Rectal smooth muscle tissue (tissue), 1 donor: ENCODE results near the gene DVL1.
A peak's percentile ranks its signal among the peaks of the same experiment; 100 is the strongest.

ENCODE experiments used
- H3K27ac ChIP-seq: one replicate; pipeline ENCODE4 v1.7.0; 2013; ENCODE audit warnings: low read depth, low read length, inconsistent platforms
- H3K27me3 ChIP-seq: one replicate; pipeline ENCODE4 v1.7.0; 2013; ENCODE audit warnings: low read length; ENCODE audit not compliant: control insufficient read depth, insufficient read depth
- H3K36me3 ChIP-seq: one replicate; pipeline ENCODE4 v1.7.0; 2013; ENCODE audit warnings: low read length; ENCODE audit not compliant: control insufficient read depth, insufficient read depth
- H3K4me1 ChIP-seq: one replicate; pipeline ENCODE4 v1.7.0; 2013; ENCODE audit warnings: low read length; ENCODE audit not compliant: control insufficient read depth, insufficient read depth
- H3K4me3 ChIP-seq: one replicate; pipeline ENCODE4 v1.7.0; 2013; ENCODE audit warnings: low read length
- H3K9ac ChIP-seq: one replicate; pipeline ENCODE4 v1.7.0; 2013; ENCODE audit warnings: low read length

Gene DVL1

DNA sequence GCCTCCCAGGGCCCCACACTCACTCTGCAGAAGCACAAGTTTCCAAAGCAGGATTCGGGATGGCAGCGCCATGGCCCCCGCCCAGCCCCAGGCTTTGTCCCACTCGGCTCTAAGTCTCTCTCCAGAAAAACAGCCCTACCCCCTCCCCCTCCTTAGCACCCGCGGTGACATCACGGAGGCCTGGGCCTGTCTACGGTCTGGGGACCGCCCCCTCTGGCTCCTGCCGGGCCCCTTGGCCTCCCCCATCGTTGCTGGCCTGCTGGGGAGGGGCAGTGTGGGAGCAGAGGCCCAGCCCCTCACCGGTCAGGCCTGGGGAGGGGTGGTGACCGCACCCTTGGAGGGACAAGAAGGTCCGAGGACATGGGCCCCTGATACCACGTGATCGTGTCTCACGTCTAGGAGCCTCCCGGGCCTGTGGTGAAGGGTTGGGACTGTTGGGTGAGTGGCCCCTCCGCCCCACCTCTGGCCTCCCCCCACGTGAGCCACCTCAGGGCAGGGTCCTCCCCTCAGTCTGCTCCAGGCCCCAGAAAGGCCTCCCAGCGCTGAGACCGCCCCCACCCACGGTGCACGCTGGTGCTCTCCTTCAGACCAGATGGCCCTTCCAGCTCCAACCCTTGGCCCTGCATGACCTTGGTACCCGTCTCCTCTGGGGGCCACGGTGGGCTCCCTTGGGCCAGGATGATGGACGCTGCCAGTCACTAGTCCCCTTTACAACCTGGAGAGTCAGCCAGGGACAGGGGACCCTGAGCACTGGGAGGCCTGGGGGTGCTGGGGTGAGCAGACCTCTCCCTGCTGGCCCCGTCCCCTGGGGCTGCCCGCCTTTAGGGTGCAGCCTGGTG is 9.4 kb upstream of the DVL1 start, which contains the start of gene MXRA8:
MXRA8 (minus strand) TSS at position 123 of the 839 bp plus-strand sequence; CDS start at position 72, 51 bp downstream.
- Histone ChIP-seq H3K9ac (peak within 1 kb of the TSS; percentile 49), H3K4me1 (peaks cover 27% of the 10 kb centered on the region), H3K36me3 (no peaks in the 10 kb centered on the region), H3K4me3 (peak within 1 kb of the TSS; percentile 81), H3K27me3 (peaks cover 3% of the 10 kb centered on the region), H3K27ac (peak within 1 kb of the TSS; percentile 88)

DNA sequence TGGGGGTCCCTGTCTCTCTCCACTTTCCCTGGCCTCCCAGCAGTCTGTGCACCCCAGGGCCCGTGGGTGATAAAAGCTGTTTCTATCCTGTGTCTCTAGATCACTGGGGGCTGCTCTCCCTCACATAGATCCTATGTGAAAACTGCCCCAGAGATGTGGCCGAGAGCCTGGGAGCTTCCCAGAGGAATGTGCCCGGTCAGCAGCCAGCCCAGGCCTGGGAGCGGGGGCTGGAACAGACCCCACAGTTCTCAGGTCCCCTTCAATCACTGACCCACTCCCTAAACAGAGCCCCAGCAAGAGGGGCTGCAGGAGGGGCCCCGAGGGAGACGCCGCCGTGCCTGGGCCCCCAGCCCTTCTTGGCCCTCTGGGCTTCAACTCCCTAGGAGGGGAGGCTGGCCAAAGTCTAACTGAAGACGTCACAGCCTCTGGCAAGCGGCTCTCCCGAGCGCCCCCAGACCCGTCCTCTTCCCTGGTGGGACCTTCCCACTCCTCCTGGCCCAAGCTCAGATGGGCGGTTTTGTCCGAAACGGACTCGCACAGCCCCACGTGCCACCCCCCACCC is 8.7 kb upstream of the DVL1 start:
- Histone ChIP-seq H3K4me3 (peak overlapping the region; percentile 81), H3K9ac (peak overlapping the region; percentile 49), H3K4me1 (peaks cover 27% of the 10 kb centered on the region), H3K27ac (peak overlapping the region; percentile 88), H3K27me3 (peaks cover 5% of the 10 kb centered on the region), H3K36me3 (no peaks in the 10 kb centered on the region)

DNA sequence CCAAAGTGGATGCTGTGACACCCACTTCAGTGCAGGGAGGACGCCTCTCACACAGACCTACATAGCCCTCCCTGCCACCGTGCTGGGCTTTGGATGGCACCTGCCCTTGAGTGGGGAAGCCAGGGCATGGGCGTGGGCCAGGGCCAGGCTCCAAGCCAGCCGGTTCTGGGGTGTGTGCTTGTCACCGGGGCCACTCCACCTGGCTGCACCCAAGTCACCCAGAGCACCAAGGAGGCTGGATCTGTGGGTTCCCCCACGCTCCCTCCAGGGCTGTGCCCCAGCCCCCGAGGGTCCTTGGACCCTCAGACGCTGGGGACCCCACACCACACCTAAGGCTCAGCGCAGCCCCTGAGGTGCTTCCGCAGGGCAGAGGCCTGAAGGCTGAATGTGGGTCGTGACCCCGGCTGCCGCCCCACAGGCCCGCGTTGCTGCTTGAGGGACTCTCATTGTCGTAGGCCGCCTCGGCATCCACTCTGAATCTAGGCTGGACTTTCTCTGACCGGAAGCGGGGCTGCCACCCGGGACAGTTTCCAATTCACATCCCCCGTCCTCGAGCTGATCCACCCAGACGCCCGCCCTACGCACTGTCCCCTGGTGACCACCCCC is 7.7 kb upstream of the DVL1 start:
- Histone ChIP-seq H3K4me3 (peak overlapping the region; percentile 81), H3K27me3 (peaks cover 8% of the 10 kb centered on the region), H3K27ac (peak overlapping the region; percentile 88), H3K4me1 (peaks cover 27% of the 10 kb centered on the region), H3K36me3 (no peaks in the 10 kb centered on the region), H3K9ac (no peak overlapping the region)

DNA sequence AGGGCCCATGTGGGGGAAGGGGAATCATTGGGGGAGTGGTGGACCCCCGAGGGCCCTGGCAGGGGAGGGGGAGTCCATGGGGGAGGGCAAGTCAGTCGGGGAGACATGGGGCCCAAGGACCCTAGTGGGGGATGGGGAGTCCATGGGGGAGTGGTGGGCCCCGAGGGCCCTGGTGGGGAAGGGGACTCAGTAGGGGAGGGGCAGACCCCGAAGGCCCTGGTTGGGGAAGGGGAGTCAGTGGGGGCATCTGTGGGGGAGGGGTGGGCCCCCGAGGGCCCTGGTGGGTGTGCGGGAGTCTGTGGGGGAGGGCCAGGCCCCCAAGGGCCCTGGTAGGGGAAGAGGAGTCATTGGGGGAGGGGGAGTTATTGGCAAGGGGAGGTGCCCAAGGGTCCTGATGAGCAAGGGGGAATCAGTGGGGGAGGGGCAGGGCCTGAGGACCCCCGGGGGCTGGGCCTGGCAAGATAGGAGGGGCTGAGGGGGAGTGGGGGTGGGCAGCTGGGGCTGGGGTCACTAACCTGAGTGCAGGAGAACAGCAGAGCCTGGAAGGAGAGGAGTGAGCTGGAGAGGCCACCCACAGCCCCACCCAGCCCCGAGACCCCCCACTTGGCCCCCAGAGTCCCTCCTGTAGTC is 7.1 kb upstream of the DVL1 start:
- Histone ChIP-seq H3K36me3 (no peaks in the 10 kb centered on the region), H3K4me3 (peak overlapping the region; percentile 81), H3K27ac (peak overlapping the region; percentile 88), H3K4me1 (peaks cover 22% of the 10 kb centered on the region), H3K9ac (no peak overlapping the region), H3K27me3 (peaks cover 8% of the 10 kb centered on the region)

DNA sequence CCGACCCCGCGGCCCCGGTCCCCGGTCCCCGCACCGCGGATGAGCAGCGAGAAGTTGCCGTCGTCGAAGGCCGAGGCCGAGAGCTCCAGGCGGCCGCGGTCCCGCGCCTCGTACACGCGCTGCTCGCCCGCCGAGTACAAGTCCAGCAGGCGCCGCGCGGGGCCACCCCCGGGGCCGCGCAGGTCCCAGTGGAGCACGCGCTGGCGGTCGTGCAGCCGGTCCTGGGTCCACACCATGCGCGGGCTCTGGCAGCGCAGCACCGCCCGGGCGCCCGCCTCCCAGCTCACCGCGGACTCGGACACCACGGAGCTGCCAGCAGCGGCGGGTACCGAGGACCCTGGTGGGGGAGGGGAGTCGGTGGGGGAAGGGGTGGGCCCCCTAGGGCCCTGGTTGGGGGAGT is 6.2 kb upstream of the DVL1 start:
- Histone ChIP-seq H3K27ac (peak overlapping the region; percentile 14), H3K4me3 (no peak overlapping the region), H3K9ac (no peak overlapping the region), H3K36me3 (no peaks in the 10 kb centered on the region), H3K27me3 (peaks cover 5% of the 10 kb centered on the region), H3K4me1 (peaks cover 15% of the 10 kb centered on the region)

DNA sequence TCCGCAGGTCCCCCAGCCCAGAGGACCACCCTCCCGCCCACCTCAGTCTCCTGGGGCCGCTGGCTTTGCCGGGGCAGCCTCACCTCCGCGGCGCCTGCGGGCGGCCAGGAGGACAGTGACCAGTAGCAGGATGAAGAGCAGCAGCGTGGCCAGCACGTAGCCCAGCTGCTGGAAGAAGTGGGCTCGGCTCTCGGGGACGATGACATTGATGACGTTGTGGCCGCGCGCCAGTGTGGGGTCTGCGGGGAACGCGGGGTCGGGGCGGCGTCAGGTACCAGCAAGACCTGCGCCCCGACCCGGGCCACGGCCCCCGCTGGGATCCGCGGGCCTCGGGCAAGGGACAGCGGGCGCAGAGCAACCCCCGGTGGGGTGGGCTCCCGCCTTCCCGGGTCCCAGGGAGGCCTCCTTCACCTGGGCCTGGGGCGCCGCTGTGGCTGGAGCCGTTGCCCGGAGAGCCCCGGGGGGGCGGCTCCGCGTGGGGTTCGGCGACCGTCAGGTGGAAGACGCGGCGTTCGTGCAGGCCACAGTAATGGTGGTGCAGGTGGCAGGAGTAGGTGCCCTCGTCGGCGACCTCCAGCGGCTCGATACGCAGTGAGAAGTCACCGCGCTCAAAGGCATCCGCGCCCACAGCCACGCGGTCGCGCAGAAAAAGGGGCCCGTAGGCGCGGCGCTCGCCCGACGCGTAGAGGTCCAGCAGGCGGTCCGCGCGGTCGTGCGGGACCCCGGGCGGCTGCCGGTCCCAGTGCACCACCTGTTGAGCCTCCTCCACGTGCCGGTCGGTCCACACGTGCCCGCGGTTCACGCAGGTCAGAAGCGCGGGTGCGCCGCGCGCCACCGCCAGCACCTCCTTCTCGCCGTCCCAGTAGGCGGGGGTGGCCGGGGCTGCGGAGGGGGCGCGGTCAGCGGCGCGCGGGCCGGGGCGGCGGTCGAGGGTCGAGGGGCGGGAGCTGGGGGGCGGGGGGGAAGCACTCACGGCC is 5.3 kb upstream of the DVL1 start:
- Histone ChIP-seq H3K4me3 (no peak overlapping the region), H3K4me1 (peaks cover 9% of the 10 kb centered on the region), H3K27ac (peak overlapping the region; percentile 14), H3K36me3 (no peaks in the 10 kb centered on the region), H3K27me3 (peaks cover 5% of the 10 kb centered on the region), H3K9ac (no peak overlapping the region)

DNA sequence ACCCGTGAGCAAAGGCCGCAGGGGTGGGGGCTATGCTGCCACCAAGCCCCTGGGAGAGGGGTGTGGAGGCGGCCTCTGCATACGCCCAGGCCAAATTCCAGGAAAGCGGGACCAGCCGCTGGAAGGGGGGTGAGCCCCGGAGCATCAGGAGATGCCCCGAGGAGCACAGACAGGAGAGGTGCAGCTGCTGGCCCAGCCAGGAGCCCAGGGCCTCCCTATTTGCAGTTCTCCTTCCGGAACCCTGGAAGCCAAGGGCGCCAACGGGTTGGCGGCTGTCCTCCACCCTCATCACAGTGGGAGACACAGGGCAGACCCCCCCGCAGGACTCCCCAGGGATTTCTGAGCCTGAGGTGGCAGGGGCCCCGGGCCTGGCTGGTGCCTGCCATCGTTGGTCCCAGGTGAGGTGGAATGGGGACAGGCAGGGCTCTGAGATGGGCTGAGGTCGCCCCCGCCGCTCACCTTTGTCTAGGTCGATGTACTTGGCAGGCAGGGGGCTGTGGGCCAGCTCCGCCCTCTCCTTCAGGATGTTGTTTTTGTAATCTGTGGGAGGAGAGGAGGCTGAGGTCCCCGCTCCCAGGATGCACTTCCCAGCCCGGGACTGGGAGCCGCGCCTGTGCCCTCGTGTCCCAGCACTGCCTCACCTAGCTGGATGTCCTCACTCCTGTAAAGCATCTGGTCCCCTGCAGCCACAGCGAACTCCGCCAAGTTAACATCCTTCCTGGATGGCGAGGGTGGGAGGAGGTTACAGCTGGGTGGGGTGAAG is 4.4 kb upstream of the DVL1 start:
- H3K4me3 ChIP-seq: no peak overlapping the region
- peaks cover 5% of the 10 kb centered on the region for H3K27me3 ChIP-seq

DNA sequence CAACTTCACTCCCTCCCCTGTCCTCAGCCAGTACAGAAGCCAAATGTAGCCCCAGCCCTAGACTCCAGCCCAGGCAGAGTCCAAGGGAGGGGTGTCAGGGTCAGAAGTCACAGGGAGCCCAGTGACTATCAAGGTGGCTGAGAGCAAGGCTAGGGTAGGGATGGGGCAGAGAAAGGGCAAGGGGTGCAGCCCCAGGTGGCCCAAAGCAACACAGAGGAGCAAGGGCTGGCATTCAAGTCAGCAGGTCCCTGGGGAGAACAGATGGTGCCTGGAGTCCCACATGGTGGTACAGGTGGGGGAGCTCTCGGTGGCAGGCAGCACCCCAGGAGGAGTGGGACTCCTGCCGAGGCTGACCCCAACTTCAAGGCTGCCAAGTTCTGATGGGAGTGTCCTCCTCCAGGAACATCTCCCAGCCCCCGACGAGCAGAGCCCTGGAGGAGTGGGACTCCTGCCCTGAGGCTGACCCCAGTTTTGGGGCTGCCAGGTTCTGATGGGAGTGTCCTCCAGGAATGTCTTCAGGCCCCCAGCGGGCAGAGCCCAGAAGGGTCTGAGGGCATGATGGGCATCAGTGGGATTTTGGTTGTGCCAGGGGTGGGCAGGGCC is 3.7 kb upstream of the DVL1 start:
- H3K36me3 ChIP-seq: no peaks in the 10 kb centered on the region
- H3K4me1 ChIP-seq: peaks cover 7% of the 10 kb centered on the region
- H3K4me3 ChIP-seq: no peak overlapping the region
- H3K27me3 ChIP-seq: peaks cover 5% of the 10 kb centered on the region
- no peak overlapping the region for H3K27ac ChIP-seq
- H3K9ac ChIP-seq: no peak overlapping the region

More for the DNA sequence above, 4.4 kb upstream of the DVL1 start:
- H3K27ac ChIP-seq: no peak overlapping the region
- H3K36me3 ChIP-seq: no peaks in the 10 kb centered on the region
- H3K4me1 ChIP-seq: peaks cover 3% of the 10 kb centered on the region
- no peak overlapping the region for H3K9ac ChIP-seq

DNA sequence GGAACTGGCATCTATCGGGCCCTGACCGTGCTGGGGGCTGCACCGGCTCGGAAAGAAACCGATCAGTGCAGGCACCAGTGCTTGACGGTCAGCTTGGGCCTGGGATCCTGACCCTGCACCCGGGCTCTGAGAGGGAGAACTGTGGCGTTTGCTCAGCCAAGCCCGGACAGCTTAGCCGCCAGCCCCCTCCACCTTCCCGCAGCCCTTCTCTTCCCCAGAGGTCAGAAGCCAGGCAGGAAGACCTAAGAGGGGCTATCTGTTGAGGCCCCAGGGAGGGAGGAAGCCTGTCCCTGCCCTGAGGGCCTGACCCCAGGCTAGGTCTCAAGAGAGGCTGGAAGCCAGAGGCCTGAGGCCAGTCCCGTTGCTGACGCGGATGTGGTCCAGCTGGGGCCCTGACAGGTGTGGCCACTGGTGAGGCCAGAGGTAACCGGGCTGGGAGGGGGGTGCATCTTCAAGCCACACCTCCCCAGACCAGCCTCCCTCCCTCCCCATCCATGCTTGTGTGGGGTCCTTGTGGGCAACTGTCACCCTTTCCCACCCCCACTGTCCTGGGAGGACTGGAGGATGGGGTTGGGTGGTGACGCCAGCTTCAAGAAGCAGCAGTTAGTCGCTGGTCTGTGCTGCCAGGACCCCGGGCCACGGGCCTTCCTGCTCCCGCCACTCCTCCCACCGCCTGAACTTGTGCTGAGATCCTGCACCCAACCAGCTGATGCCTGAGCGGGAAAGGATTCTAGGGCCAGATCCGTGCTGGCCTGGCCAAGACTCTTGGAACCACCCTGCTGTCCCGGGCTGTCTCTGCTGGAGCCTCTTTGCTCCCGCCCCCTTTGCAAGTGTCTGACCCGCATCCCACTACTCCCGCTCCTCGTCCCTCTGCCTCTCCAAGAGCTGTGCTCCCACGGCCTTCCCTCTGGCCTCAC is 2.6 kb upstream of the DVL1 start:
- H3K36me3 ChIP-seq: no peaks in the 10 kb centered on the region
- H3K27me3 ChIP-seq: peaks cover 5% of the 10 kb centered on the region
- H3K4me1 ChIP-seq: peaks cover 14% of the 10 kb centered on the region
- H3K27ac ChIP-seq: peak overlapping the region; percentile 10
- H3K9ac ChIP-seq: no peak overlapping the region
- H3K4me3 ChIP-seq: no peak overlapping the region
